ENCODE data around the gene NXN.

DNA sequence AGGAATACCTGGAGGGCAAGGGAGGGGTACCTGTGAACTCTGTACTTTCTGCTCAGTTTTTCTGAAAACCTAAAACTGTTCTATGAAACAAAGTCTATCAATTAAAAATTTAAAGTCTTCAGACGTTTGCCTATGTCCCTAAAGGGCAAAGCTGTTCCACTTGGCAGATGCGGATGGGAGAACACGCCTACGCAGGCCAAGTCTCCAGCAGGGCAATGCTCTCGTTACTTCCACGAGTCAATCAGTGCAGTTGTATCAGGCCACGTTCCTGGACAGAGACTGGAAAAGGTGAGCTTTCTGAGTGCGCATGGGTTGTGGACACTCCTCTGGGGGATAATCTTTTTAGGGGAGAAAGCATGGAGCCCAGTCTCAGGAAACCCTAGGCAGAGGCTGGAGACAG lies 86.6 kb downstream of the NXN start:
- TF ChIP-seq, protein P1, sequence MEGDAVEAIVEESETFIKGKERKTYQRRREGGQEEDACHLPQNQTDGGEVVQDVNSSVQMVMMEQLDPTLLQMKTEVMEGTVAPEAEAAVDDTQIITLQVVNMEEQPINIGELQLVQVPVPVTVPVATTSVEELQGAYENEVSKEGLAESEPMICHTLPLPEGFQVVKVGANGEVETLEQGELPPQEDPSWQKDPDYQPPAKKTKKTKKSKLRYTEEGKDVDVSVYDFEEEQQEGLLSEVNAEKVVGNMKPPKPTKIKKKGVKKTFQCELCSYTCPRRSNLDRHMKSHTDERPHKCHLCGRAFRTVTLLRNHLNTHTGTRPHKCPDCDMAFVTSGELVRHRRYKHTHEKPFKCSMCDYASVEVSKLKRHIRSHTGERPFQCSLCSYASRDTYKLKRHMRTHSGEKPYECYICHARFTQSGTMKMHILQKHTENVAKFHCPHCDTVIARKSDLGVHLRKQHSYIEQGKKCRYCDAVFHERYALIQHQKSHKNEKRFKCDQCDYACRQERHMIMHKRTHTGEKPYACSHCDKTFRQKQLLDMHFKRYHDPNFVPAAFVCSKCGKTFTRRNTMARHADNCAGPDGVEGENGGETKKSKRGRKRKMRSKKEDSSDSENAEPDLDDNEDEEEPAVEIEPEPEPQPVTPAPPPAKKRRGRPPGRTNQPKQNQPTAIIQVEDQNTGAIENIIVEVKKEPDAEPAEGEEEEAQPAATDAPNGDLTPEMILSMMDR (IDR thresholded peaks at IDR 0.05; ENCODE audit: poor library complexity, severe bottlenecking): no peak
- TF ChIP-seq SMC3 (conservative IDR thresholded peaks at IDR 0.05; ENCODE audit: poor library complexity) (no peak), EP300 (conservative IDR thresholded peaks at IDR 0.05; ENCODE audit: poor library complexity, severe bottlenecking) (no peak), EZH2 (IDR thresholded peaks at IDR 0.05; ENCODE audit: borderline replicate concordance, insufficient read depth, low read length, poor library complexity, severe bottlenecking) (no peak), TAF1 (IDR thresholded peaks at IDR 0.05; ENCODE audit: low read depth) (no peak), RAD21 (conservative IDR thresholded peaks at IDR 0.05) (no peak)
- TF ChIP-seq, protein P2, sequence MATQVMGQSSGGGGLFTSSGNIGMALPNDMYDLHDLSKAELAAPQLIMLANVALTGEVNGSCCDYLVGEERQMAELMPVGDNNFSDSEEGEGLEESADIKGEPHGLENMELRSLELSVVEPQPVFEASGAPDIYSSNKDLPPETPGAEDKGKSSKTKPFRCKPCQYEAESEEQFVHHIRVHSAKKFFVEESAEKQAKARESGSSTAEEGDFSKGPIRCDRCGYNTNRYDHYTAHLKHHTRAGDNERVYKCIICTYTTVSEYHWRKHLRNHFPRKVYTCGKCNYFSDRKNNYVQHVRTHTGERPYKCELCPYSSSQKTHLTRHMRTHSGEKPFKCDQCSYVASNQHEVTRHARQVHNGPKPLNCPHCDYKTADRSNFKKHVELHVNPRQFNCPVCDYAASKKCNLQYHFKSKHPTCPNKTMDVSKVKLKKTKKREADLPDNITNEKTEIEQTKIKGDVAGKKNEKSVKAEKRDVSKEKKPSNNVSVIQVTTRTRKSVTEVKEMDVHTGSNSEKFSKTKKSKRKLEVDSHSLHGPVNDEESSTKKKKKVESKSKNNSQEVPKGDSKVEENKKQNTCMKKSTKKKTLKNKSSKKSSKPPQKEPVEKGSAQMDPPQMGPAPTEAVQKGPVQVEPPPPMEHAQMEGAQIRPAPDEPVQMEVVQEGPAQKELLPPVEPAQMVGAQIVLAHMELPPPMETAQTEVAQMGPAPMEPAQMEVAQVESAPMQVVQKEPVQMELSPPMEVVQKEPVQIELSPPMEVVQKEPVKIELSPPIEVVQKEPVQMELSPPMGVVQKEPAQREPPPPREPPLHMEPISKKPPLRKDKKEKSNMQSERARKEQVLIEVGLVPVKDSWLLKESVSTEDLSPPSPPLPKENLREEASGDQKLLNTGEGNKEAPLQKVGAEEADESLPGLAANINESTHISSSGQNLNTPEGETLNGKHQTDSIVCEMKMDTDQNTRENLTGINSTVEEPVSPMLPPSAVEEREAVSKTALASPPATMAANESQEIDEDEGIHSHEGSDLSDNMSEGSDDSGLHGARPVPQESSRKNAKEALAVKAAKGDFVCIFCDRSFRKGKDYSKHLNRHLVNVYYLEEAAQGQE (IDR thresholded peaks at IDR 0.05; ENCODE audit: borderline replicate concordance): no peak
